GM19395 (cell line): ENCODE results near the gene LTBP3.
"Not testable (repeated sequence)": the region's sequence is repeated elsewhere in the genome, so short reads cannot be mapped to it uniquely, and the experiment has no call there.

ENCODE experiments used
- ATAC-seq: cut with Tn5 transposase; IDR thresholded peaks from one replicate; pipeline ENCODE4 v1.9.1; 2021; ENCODE audit warnings: mild to moderate bottlenecking, moderate library complexity; ENCODE audit not compliant: unreplicated experiment

The LTBP3 gene

GRCh38 chr11:65572356-65573051, 14.3 kb upstream of the LTBP3 start, which contains the start of gene FAM89B:
FAM89B (plus strand) TSS chr11:65572538; CDS start chr11:65572670, 132 bp downstream.
- no peak for ATAC-seq

GRCh38 chr11:65571940-65572339, 13.8 kb upstream of the LTBP3 start:
- ATAC-seq: no peak

GRCh38 chr11:65571420-65571819, 13.3 kb upstream of the LTBP3 start:
- no peak for ATAC-seq

DNA sequence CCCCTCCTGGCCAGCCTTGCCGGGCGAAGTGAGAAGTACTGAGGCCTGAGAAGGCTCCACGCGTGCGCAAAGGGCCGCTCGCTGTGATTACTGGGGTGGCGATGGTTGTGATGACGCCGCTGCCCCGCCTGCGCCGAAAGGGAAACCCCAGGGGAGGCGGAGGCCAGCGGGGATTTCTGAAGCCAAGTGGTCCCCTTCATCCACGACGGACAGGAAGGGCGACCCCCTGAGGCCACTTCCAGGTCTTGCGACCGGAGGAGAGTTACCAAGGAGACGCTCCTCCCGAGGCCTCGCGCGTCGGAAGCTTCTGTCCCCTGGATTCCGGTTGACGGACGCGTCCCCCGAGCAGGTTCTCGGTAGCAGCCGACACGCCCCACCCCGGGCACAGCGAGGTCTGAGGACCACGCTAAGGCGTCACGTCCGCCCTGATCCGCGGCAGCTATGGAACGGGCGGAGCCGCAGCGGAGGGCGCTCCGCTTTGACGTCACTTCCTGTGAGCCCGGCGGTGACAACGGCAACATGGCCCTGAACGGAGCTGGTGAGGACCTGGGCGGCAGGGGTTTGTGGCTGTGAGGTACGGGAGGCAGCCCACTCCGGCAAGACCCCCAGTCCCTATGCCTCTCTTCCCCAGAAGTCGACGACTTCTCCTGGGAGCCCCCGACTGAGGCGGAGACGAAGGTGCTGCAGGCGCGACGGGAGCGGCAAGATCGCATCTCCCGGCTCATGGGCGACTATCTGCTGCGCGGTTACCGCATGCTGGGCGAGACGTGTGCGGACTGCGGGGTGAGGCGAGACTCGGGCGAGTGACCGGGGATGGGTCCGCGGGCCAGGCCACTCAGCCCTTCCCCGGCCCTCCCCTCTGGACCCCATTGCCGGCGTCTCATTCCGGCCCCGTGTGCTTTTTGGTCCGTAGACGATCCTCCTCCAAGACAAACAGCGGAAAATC, 12.1 kb upstream of the LTBP3 start, which contains the start of gene ZNRD2:
ZNRD2 (plus strand) TSS at position 505 of the 946 bp plus-strand sequence; CDS start at position 520, 15 bp downstream.
- peak; percentile 65 for ATAC-seq

GRCh38 chr11:65569164-65569972, 11.2 kb upstream of the LTBP3 start:
- peak; percentile 11 for ATAC-seq

DNA sequence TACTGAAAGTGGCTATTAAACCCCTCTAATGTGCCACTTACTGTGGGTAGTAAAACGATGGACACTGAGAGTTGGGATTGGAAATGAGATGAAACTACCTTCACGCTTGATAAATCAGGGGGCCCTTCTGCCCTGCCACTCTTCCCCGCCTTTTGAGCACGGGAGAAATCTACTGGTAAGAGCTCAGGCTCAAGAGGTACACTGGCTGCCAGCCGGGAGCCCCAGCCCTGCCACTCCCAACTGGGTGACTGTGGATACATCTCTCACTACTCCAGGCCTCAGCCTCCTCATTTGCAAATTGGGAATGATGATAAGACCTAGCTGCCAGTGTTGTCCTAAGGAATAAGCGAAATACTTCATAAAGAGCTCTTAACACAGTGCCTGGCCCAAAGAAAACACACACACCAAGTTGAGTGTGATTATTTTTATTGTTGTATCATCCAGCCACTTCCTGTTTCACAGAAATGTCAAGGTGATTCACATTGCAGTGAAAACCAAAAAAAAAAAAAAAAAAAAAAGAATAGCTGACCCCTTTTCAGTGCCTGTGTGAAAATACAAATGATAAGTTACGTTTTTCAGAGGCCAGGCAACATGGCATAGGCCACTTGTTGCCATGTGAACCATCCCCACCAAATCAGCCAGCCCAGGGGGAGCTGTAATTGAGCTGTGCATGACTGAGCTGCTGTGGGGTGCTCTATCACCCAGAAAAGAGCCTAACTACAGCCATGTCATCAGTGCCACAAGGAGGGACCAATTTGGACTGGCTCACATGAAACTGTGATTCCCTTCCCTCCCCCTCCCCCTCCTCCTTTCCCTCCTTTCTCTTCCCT, 7.7 kb upstream of the LTBP3 start:
- no peak for ATAC-seq

DNA sequence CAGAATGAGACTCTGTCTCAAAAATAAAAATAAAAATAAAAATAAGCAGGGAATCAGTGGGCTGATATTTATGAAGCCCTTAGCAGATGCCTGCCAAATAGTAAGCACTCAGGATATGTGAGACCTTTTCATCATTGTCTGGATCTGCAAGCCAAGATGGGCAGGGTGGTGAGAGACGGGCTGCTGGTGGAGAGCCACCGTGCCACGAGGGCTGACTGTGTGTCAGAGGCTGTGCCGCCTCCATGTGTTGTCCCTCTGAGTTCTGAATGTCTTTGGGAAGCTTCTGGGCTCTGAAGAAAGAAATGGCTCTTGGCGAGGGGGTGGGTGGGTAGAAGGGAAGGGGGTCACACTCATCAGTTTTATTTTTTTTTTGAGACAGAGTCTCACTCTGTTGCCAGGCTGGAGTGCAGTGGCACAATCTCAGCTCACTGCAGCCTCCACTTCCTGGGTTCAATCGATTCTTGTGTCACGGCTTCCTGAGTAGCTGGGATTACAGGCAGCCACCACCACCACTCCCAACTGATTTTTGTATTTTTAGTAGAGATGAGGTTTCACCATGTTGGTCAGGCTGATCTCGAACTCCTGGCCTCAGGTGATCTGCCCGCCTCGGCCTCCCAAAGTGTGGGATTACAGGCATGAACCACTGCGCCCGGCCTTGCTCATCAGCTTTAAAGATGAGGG, 6.9 kb upstream of the LTBP3 start:
- ATAC-seq: not testable (repeated sequence)

GRCh38 chr11:65563601-65564000, 5.4 kb upstream of the LTBP3 start:
- ATAC-seq: no peak

DNA sequence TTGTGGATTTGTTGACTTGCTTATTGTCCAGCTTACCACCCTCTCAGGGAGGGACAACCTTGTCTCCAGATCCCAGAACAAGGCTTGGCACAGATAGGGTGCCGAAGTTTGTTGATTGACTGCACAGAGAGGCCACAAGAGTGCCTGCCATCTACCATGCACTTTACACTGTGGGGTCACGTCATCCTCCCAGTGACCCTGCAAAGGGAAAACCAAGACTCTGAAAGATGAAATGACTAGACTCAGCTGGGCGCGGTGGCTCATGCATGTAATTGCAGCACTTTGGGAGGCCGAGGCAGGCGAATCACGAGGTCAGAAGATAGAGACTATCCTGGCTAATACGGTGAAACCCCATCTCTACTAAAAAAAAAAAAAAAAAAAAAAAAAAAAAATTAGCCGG, 4.6 kb upstream of the LTBP3 start:
- ATAC-seq: no peak

GRCh38 chr11:65562020-65562419, 3.9 kb upstream of the LTBP3 start:
- ATAC-seq: no peak

GRCh38 chr11:65560555-65561418, 2.6 kb upstream of the LTBP3 start:
- no peak for ATAC-seq

DNA sequence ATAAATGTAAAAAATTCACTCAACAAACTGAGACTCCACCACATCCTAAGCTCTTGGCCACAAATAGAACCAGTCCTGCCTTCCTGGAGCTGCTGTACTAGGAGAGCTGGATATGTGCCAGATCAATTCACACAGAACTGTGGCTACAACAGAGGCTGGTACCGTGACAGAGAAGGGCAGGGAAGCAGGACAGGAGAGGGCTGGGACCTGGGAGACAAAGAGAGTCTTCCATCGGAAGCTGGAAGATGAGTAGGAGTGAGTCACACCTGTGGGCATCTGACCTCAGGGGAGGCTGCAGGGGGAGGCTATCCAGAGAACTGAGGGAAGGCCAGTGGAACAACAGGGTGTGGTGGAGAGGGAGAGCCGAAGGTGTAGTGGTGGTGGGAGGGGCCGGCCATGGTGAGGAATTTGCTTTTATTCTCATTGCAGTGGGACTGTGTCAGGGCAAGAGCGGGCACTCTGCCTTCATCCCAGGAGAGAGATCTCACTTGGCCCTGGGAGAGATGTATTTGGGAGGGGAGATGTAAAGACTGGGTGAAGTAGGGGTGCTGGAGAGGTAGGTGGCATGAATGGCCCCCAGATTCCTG, 1.9 kb upstream of the LTBP3 start:
- no peak for ATAC-seq

GRCh38 chr11:65559535-65559934, 1.4 kb upstream of the LTBP3 start:
- no peak for ATAC-seq

DNA sequence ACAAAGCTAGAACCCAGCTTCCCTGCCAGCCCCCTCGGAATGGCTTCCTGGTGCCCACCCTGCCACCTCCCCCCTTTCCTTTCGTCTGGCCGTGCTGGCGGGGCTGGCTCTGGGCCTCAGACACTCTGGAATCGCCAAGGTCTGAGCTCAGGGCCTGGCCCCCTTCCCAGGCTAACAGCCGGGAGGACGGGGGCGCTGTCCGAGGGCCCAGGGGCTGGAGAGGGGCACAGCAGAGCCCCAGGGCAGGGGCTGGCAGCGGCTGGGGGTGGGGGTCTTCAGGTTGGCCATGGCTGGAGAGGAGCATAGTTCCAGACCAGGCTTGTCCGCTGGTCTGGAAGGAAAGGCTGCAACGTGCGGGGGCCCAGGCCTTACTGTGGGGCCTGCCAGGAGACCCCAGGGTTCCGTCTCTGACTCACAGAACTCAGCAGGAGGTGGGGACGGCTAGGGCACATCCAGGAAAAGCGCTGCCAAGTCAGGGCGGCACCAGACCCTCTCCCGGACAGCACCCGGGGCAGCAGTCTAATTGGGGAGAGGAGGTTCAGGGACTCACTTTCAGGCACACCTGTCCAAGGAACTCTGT, 861 bp upstream of the LTBP3 start:
- ATAC-seq: no peak

GRCh38 chr11:65557280-65558001, 718 bp downstream of the LTBP3 start:
- ATAC-seq: no peak

GRCh38 chr11:65556470-65557279, 1.5 kb downstream of the LTBP3 start:
- ATAC-seq: no peak
